Parathyroid adenoma (tissue), 2 donors: ENCODE results near the gene COPZ2.

ENCODE experiments used
- H2AFZ ChIP-seq: fragments of 300-600 bp; sonication (generic); one replicate; pipeline ENCODE4 v1.7.0; 2017; ENCODE audit warnings: antibody characterized with exemption, mild to moderate bottlenecking
- H3K27ac ChIP-seq: fragments of 300-600 bp; sonication (generic); one replicate; pipeline ENCODE4 v1.7.0; 2017
- H3K27me3 ChIP-seq: fragments of 300-600 bp; sonication (generic); one replicate; pipeline ENCODE4 v1.7.0; 2017; ENCODE audit warnings: low read length; ENCODE audit not compliant: control insufficient read depth, insufficient read depth
- H3K36me3 ChIP-seq: fragments of 300-600 bp; sonication (generic); one replicate; pipeline ENCODE4 v1.7.0; 2017; ENCODE audit warnings: low read length; ENCODE audit not compliant: control insufficient read depth, insufficient read depth
- H3K4me1 ChIP-seq: fragments of 300-600 bp; sonication (generic); one replicate; pipeline ENCODE4 v1.7.0; 2017; ENCODE audit warnings: control low read depth
- H3K4me2 ChIP-seq: fragments of 300-600 bp; sonication (generic); one replicate; pipeline ENCODE4 v1.7.0; 2017; ENCODE audit warnings: low read length
- H3K4me3 ChIP-seq: fragments of 300-600 bp; sonication (generic); one replicate; pipeline ENCODE4 v1.7.0; 2017; ENCODE audit warnings: low read depth, low read length
- H3K79me2 ChIP-seq: fragments of 300-600 bp; sonication (generic); one replicate; pipeline ENCODE4 v1.7.0; 2017; ENCODE audit warnings: control low read depth
- H3K9ac ChIP-seq: fragments of 300-600 bp; sonication (generic); one replicate; pipeline ENCODE4 v1.7.0; 2017; ENCODE audit warnings: mild to moderate bottlenecking
- H3K9me3 ChIP-seq: fragments of 300-600 bp; sonication (generic); one replicate; pipeline ENCODE4 v1.7.0; 2017; ENCODE audit warnings: low read length; ENCODE audit not compliant: control insufficient read depth
- CTCF ChIP-seq: fragments of 300-600 bp; sonication (generic); IDR thresholded peaks from one replicate; pipeline ENCODE4 v1.7.0; 2017; ENCODE audit warnings: antibody characterized with exemption, mild to moderate bottlenecking
- donor health status: primary hyperparathyroidism.

Gene COPZ2

GRCh38 chr17:48031966-48032365 is 5.6 kb downstream of the COPZ2 start:
- no peaks in the 10 kb centered on the region for H3K4me1 ChIP-seq

GRCh38 chr17:48030531-48030930 is 7.1 kb downstream of the COPZ2 start:
- no peaks in the 10 kb centered on the region for H3K79me2 ChIP-seq
- H3K36me3 ChIP-seq, result no peaks in the 10 kb centered on the region
- no peak overlapping the region for H3K4me3 ChIP-seq
- H3K4me1 ChIP-seq, result peaks cover 12% of the 10 kb centered on the region
- H3K4me2 ChIP-seq, result no peak overlapping the region
- H3K9me3 ChIP-seq, result no peaks in the 10 kb centered on the region
- no peak overlapping the region for H2AFZ ChIP-seq
- H3K9ac ChIP-seq, result no peak overlapping the region
- TF ChIP-seq CTCF, result no peak
- peak overlapping the region; percentile 36 for H3K27ac ChIP-seq
- no peaks in the 10 kb centered on the region for H3K27me3 ChIP-seq

More at GRCh38 chr17:48031966-48032365, 5.6 kb downstream of the COPZ2 start:
- H3K4me2 ChIP-seq, result no peak overlapping the region
- H3K79me2 ChIP-seq, result no peaks in the 10 kb centered on the region
- no peaks in the 10 kb centered on the region for H3K9me3 ChIP-seq
- H2AFZ ChIP-seq, result no peak overlapping the region
- H3K36me3 ChIP-seq, result no peaks in the 10 kb centered on the region
- TF ChIP-seq CTCF, result no peak
- no peak overlapping the region for H3K9ac ChIP-seq
- no peak overlapping the region for H3K27ac ChIP-seq
- H3K27me3 ChIP-seq, result no peaks in the 10 kb centered on the region
- H3K4me3 ChIP-seq, result no peak overlapping the region

GRCh38 chr17:48028736-48029135 is 8.9 kb downstream of the COPZ2 start:
- Histone ChIP-seq H3K4me3 (no peak overlapping the region), H3K9ac (no peak overlapping the region), H3K27ac (no peak overlapping the region), H3K79me2 (no peaks in the 10 kb centered on the region), H2AFZ (no peak overlapping the region), H3K36me3 (no peaks in the 10 kb centered on the region), H3K4me2 (no peak overlapping the region), H3K9me3 (no peaks in the 10 kb centered on the region), H3K27me3 (no peaks in the 10 kb centered on the region), H3K4me1 (peaks cover 23% of the 10 kb centered on the region)
- no peak for TF ChIP-seq CTCF

GRCh38 chr17:48027322-48027981 is 10.1 kb downstream of the COPZ2 start:
- no peak overlapping the region for H3K9ac ChIP-seq
- no peak for TF ChIP-seq CTCF
- no peak overlapping the region for H3K27ac ChIP-seq

More at GRCh38 chr17:48027322-48027981, 10.1 kb downstream of the COPZ2 start:
- H3K9me3 ChIP-seq, result no peaks in the 10 kb centered on the region
- no peaks in the 10 kb centered on the region for H3K36me3 ChIP-seq
- H3K79me2 ChIP-seq, result no peaks in the 10 kb centered on the region
- H2AFZ ChIP-seq, result no peak overlapping the region
- no peaks in the 10 kb centered on the region for H3K27me3 ChIP-seq
- H3K4me3 ChIP-seq, result no peak overlapping the region
- H3K4me1 ChIP-seq, result peaks cover 28% of the 10 kb centered on the region
- H3K4me2 ChIP-seq, result no peak overlapping the region
